Brain pericyte (primary cell): ENCODE data around the gene CCDC182.

Experiments used
- DNase-seq: peaks from one replicate; pipeline ENCODE4 v3.0.0-alpha.2; 2012; ENCODE audit warnings: low read depth, low spot score

Gene CCDC182

GRCh38 chr17:57727630-57728175 is 17.4 kb downstream of the CCDC182 start:
- DNase-seq = no peak

- DNase-seq = no peak
Observed at GRCh38 chr17:57726838-57727237, 18.3 kb downstream of the CCDC182 start.

DNA sequence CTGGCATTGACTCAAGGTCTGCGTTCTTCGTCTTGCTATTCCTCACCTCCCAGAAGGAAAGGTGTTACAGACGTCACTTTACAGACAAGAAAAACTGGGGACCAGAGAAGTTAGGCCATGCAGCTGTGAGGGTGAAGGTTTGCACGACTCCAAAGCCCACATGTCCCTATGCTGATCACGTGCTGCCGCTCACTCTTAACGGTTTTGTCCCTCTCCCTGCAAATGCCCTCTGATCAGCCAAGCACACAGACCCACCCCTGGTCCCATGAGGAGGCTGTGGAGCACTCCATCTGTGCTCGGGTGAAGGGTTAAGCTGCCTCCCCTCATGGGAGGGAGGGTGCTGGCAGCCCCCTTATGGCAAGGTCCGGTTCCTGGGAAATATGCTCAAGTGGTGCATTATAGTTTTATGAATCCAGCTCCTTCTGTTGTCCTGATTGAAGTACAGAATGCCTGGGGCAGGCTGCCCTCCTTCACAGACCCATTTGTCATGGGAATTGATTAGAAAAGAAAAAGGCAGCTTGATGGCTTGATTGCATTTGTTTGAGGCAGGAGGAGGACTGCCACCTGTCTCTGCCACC is 18.8 kb downstream of the CCDC182 start:
- no peak for DNase-seq

DNA sequence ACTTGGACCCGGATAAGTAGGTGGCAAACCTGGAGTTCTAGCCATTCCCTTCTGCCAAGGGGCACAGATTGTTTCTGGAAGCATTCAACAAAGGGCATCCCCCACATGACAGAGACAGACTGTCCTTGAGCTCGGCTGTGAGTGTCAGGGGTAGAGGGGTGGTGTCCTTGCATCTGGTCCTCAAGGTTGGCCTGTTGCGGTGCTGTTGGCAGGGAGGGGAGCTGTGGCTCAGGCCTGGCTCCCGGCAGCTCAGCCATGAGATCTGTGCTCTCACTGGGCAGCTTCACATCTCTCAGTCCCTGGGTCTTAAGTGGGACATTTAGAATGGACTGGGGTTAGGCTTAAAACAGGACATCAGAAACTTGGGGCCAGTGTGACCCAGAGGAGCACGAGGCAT is 20.4 kb downstream of the CCDC182 start:
- no peak for DNase-seq

GRCh38 chr17:57724026-57724728 is 20.9 kb downstream of the CCDC182 start:
- no peak for DNase-seq

DNA sequence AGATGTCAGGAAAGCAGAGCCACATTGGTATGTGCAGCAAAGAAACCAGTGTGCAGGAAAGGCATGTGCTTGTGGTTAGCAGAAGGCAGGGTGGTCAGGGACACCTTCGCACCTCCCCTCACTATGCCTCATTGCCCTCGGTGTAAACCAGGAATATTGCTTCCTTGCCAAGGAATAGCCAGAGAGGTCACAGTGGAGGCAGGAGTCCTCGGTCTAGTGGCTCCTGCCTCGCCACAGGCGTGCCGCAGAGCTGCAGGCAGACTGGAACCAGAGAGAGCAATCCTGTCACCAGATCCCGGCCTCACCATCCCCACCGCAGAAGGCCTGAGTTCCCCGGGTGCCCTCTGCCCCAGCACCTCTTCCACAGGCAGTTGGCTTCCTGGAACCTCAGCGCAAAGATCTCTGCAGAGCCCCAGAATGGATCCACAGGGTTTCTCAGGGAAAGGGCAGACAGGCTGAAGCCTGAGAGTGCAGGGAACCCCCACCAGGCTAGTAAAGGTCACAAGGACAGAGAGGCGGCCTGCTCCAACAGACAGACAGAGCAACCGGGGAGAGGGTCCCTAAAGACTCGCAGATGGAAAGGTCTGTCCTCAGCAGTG is 21.6 kb downstream of the CCDC182 start:
- no peak for DNase-seq

GRCh38 chr17:57722704-57723043 is 22.4 kb downstream of the CCDC182 start:
- DNase-seq = no peak

DNA sequence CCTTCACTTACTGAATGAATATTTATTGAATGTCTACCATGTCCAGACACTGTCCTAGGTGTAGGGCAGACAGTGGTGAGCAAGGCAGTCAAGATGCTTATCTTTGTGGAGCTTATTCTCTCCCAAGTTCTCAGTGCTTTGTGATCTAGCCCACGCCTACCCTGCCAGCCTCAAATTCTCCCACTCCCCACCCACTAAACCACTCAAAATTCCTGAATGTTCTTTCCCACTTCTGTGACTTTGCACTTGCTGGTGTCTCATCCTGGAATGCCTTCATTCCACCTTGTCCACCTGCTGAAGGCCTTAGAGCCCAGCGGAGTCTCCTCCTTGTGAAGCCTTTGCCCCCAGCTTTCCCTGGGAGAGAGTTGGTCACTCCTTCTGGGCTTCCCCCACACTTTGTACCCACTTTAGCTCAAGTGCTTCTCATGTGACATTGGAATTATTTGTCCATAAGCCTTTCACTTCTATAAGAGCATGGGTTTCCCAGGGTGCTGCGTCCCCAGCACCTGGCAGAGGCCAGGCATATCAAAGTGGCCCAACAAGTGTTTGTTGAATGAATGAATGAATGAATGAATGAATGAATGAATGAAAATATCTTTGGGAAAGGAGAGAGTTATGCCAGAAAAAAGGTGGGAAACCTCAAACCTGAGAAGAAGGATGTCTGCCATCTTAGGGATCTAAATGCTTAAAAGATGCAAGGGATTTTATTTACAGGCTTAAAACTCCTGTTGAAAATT is 23.0 kb downstream of the CCDC182 start:
- no peak for DNase-seq

GRCh38 chr17:57720386-57721035 is 24.6 kb downstream of the CCDC182 start:
- DNase-seq = no peak

DNA sequence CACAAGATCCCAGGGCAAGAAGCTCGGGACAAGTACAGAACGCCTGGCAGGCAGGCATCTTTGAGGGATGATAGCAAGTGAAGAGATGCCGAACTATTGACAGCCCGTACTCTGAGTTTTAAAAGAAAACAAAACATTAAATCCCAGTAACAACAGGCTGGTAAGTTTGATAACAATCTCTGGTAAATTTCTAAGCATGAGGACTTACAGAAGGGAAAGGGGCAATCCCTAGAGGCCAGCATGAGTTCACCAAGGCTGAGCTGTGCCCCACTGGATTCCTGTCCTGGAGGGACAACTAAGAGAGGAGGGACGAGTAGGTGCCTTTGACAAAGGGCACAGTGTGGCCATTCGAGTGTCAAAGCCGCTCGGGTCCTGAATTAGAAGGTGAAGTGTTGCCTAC is 26.2 kb downstream of the CCDC182 start:
- no peak for DNase-seq

DNA sequence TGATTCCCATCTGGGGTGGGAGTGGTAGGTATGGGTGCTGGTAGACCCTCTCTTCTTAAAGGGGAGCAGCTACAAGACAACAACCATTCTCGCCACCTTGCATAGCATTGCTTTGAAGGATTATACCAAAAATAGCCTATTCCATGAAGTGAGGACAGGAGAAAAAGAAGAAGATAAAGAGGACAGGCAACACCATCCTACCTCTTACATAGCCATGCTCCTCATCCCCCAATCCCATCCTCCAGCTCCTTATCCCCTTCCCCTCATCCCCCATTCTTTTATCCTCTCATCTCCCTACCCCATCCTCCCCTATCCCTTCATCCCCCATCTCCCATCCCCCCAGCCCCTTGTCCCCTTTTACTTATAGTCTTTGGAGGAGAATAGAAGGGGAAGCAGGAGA is 29.1 kb downstream of the CCDC182 start:
- DNase-seq = no peak

GRCh38 chr17:57714665-57715180 is 30.4 kb downstream of the CCDC182 start:
- DNase-seq = no peak

DNA sequence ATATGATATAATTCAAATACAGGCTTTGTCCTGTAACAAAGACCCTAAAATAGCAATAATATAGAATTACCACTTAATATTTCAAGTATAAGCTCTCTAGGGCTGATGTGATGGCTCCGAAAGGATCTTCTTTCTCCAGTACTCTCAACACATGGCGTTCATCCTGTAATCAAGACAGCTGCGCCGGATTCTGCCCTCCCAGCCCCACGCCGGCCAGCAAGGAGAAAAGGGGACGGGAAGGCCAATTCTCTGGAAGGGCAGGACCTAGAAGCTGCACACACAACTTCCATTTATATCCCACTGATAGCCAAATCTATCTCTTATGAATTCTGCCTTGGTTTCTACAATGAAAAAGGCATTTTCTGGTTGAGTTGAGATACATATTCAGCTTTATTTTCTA is 32.0 kb downstream of the CCDC182 start:
- DNase-seq = no peak

- no peak for DNase-seq
Observed at GRCh38 chr17:57708410-57708809, 36.7 kb downstream of the CCDC182 start.

DNA sequence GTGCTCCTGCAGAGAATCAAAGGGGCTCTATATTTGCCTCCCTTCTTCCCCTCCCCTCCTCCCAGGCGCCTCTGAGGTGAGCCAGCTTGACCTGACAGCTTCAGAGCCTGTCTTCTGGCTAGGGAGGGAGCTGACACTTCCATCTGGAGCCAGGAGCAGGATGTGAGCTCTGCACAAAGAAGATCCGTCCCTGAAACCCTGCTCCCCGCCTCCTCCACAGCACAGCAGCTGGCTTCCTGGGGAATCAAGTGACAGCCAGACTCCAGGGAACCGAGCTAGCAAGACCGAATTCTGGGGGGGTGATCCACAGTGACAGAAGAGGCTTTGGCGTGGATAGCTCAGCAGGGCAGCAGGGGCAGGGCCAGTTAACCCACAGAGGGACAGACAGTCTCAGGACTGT is 37.2 kb downstream of the CCDC182 start:
- no peak for DNase-seq

- DNase-seq = no peak
Observed at GRCh38 chr17:57706761-57707160, 38.3 kb downstream of the CCDC182 start.

DNA sequence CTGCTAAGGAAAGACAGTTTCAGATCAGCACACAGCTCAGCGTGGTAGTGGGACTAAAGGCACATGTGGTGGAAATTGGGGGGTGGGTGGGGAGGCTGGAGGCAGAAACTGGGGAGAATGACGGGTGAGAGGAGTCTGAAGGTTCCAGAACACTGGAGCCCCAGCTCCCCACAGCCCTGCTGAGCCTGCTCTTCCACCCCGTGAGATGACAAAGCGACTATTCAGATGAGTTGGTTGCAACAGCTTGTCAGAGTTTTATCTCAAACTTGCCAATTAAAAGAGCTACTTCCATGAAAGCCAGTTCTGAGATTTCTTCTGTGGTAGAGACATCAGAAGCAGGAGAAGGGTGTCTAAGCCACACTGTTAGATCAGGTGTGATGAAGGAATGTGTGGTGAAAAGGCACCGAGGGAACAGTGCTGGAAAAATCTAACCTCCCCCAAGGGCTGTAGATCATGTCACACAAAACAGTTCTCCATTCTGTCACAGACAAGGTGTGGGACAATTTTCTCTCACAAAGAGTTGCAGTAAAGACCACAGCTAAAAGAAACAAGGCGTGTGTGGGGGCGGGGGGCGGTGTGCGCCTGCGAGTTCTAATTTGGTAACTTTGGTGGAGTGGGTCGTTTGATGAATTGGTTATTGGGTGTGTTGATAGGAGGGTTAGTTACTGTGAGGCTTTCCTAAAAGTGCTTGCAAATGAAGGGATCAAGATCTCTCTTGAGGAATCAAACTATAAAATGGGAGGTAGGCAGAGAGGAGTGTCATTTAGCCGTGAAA is 39.0 kb downstream of the CCDC182 start:
- DNase-seq = no peak

GRCh38 chr17:57704448-57704847 is 40.7 kb downstream of the CCDC182 start:
- no peak for DNase-seq

DNA sequence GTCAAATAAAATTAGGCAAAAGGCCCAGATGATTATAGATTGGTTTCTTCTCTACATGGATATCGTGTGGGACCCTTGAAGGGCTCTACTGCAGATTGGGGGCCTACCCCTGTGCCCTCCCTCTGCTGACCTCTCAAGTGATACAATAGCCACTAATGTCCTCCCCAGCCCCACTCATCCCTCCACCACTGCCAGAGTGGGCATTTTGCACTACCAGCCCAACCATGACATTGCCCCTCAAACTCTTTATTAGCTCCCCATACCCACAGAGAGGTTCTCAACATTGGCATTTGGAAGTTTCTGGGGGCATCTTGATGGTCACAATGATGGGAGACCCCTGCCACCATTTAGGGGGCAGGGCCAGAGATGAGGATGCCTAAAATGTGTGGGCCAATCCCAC is 41.8 kb downstream of the CCDC182 start:
- no peak for DNase-seq

GRCh38 chr17:57701124-57701523 is 44.0 kb downstream of the CCDC182 start:
- DNase-seq = no peak

DNA sequence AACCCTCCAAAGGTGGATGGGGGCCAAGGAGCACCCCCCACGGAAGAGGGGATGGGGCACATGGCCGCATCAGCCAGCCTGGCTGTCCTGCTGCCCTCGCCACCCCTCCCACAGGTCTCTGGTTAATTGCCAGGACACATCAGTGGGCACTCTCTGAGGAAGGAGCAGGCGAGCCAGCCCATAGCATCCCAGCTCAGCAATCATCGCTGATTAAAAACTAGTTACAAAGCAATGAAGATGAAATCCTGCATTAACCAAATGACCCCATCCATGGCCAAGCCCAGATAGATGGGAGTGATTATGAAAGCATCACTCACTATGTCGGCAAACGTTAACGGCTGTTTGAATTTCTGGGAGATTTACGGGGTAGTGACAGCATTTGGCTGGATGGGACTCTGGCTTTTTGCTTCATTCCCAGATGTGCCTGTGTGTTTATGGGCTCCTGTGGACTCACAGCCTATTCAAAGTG is 45.3 kb downstream of the CCDC182 start:
- no peak for DNase-seq
